H9 (cell line): Measurements from ENCODE around the gene MKRN2. TPM values are rescaled to one million over a fixed set of nuclear protein-coding genes. Genes with fewer than 3 reads are reported as not detected.

ENCODE experiments used
- DNase-seq: peaks from one replicate; pipeline ENCODE4 v3.0.0-alpha.2; 2017
- H2AFZ ChIP-seq: one replicate; pipeline ENCODE4 v1.6.1; 2013; ENCODE audit warnings: mild to moderate bottlenecking, low read length, control low read depth, moderate library complexity
- H2AK5ac ChIP-seq: 2 replicates; pipeline ENCODE4 v1.6.1; 2013; ENCODE audit warnings: low read length, control low read depth, mixed read lengths; ENCODE audit not compliant: insufficient read length
- H2BK120ac ChIP-seq: one replicate; pipeline ENCODE4 v1.6.1; 2013; ENCODE audit warnings: low read depth, mild to moderate bottlenecking, low read length, control low read depth, inconsistent platforms; ENCODE audit not compliant: poor library complexity, severe bottlenecking
- H2BK12ac ChIP-seq: 2 replicates; pipeline ENCODE4 v1.6.1; 2013; ENCODE audit warnings: low read length, control low read depth, mixed read lengths, low read depth; ENCODE audit not compliant: insufficient read length
- H2BK15ac ChIP-seq: 2 replicates; pipeline ENCODE4 v1.6.1; 2013; ENCODE audit warnings: low read depth, low read length, control low read depth
- H2BK20ac ChIP-seq: one replicate; pipeline ENCODE4 v1.6.1; 2013; ENCODE audit warnings: low read depth, mild to moderate bottlenecking, low read length, control low read depth, inconsistent platforms; ENCODE audit not compliant: poor library complexity, severe bottlenecking
- H2BK5ac ChIP-seq: 2 replicates; pipeline ENCODE4 v1.6.1; 2013; ENCODE audit warnings: low read length, control low read depth, mixed read lengths; ENCODE audit not compliant: insufficient read length
- H3K14ac ChIP-seq: 2 replicates; pipeline ENCODE4 v1.6.1; 2013; ENCODE audit warnings: low read length, control low read depth; ENCODE audit not compliant: insufficient read depth
- H3K18ac ChIP-seq: 2 replicates; pipeline ENCODE4 v1.6.1; 2013; ENCODE audit warnings: low read depth, mild to moderate bottlenecking, mixed read lengths, low read length, control low read depth; ENCODE audit not compliant: insufficient read length
- H3K23ac ChIP-seq: 2 replicates; pipeline ENCODE4 v1.6.1; 2013; ENCODE audit warnings: low read length, control low read depth, mixed read lengths, low read depth; ENCODE audit not compliant: insufficient read length
- H3K23me2 ChIP-seq: 2 replicates; pipeline ENCODE4 v1.6.1; 2013; ENCODE audit warnings: low read depth, mild to moderate bottlenecking, mixed read lengths, low read length, control low read depth; ENCODE audit not compliant: insufficient read length, poor library complexity, severe bottlenecking
- H3K27ac ChIP-seq: 2 replicates; pipeline ENCODE4 v1.5.1; 2013; ENCODE audit warnings: low read length, control low read depth, mixed read lengths, low read depth; ENCODE audit not compliant: insufficient read length
- H3K27me3 ChIP-seq: 2 replicates; pipeline ENCODE4 v1.6.1; 2013; ENCODE audit warnings: low read length, control low read depth, inconsistent platforms; ENCODE audit not compliant: insufficient read depth
- H3K4ac ChIP-seq: 2 replicates; pipeline ENCODE4 v1.6.1; 2013; ENCODE audit warnings: low read depth, mild to moderate bottlenecking, control low read depth, inconsistent platforms, low read length, moderate library complexity
- H3K4me1 ChIP-seq: 2 replicates; pipeline ENCODE4 v1.6.1; 2013; ENCODE audit warnings: low read length, control low read depth, inconsistent platforms; ENCODE audit not compliant: insufficient read depth
- H3K4me2 ChIP-seq: 2 replicates; pipeline ENCODE4 v1.6.1; 2013; ENCODE audit warnings: low read length, control low read depth, mixed read lengths; ENCODE audit not compliant: insufficient read length, insufficient read depth
- H3K56ac ChIP-seq: 2 replicates; pipeline ENCODE4 v1.6.1; 2013; ENCODE audit warnings: low read depth, mild to moderate bottlenecking, mixed read lengths, low read length, control low read depth; ENCODE audit not compliant: insufficient read length
- H3K79me1 ChIP-seq: 2 replicates; pipeline ENCODE4 v1.6.1; 2013; ENCODE audit warnings: low read depth, mild to moderate bottlenecking, moderate library complexity, low read length, control low read depth, inconsistent platforms; ENCODE audit not compliant: insufficient read depth, poor library complexity, severe bottlenecking
- H3K79me2 ChIP-seq: 2 replicates; pipeline ENCODE4 v1.6.1; 2013; ENCODE audit warnings: low read length, control low read depth, inconsistent platforms; ENCODE audit not compliant: insufficient read depth
- H3K9ac ChIP-seq: 2 replicates; pipeline ENCODE4 v1.6.1; 2013; ENCODE audit warnings: low read length, control low read depth, mixed read lengths; ENCODE audit not compliant: insufficient read length; ENCODE audit errors: extremely low read depth
- H3K9me3 ChIP-seq: one replicate; pipeline ENCODE4 v1.6.1; 2013; ENCODE audit warnings: low read depth, low read length, inconsistent platforms; ENCODE audit not compliant: control insufficient read depth
- H3T11ph ChIP-seq: one replicate; pipeline ENCODE4 v1.6.1; 2013; ENCODE audit warnings: mild to moderate bottlenecking, low read length, control low read depth, inconsistent platforms
- H4K20me1 ChIP-seq: one replicate; pipeline ENCODE4 v1.6.1; 2013; ENCODE audit not compliant: control insufficient read depth, insufficient read length, insufficient read depth
- H4K5ac ChIP-seq: 2 replicates; pipeline ENCODE4 v1.6.1; 2013; ENCODE audit warnings: low read depth, mild to moderate bottlenecking, mixed read lengths, low read length, control low read depth; ENCODE audit not compliant: insufficient read length
- H4K8ac ChIP-seq: replicated peaks from 2 replicates; pipeline ENCODE4 v1.6.1; 2013; ENCODE audit warnings: low read length, control low read depth, mixed read lengths, low read depth; ENCODE audit not compliant: insufficient read length
- H4K91ac ChIP-seq: 2 replicates; pipeline ENCODE4 v1.6.1; 2013; ENCODE audit warnings: low read depth, mild to moderate bottlenecking, moderate library complexity, mixed read lengths, low read length, control low read depth; ENCODE audit not compliant: insufficient read length
- H3K27ac Mint-ChIP-seq, 3 experiments: 2 replicates in 2 of 3; 3 replicates in 1 of 3; pipeline ENCODE4 v1.8.0; 2020 to 2021; ENCODE audit warnings: mixed read lengths in 3 of 3, mild to moderate bottlenecking in 1 of 3, moderate library complexity in 1 of 3
- H3K27me3 Mint-ChIP-seq: 2 replicates; pipeline ENCODE4 v1.8.0; 2021; ENCODE audit warnings: low read depth, mild to moderate bottlenecking, moderate library complexity, mixed read lengths
- H3K36me3 Mint-ChIP-seq, 3 experiments: 2 replicates in 2 of 3; 3 replicates in 1 of 3; pipeline ENCODE4 v1.8.0; 2020 to 2021; ENCODE audit warnings: low read depth in 3 of 3, mixed read lengths in 3 of 3; ENCODE audit not compliant: insufficient read depth in 1 of 3
- H3K4me1 Mint-ChIP-seq, 2 experiments: 2 replicates each; pipeline ENCODE4 v1.8.0; 2020; ENCODE audit warnings: mixed read lengths in 2 of 2
- H3K4me3 Mint-ChIP-seq, 2 experiments: 2 replicates in 1 of 2; 3 replicates in 1 of 2; pipeline ENCODE4 v1.8.0; 2020 to 2021; ENCODE audit warnings: mild to moderate bottlenecking in 2 of 2, mixed read lengths in 2 of 2, moderate library complexity in 1 of 2
- H3K9me3 Mint-ChIP-seq, 2 experiments: 2 replicates in 1 of 2; 3 replicates in 1 of 2; pipeline ENCODE4 v1.8.0; 2020; ENCODE audit warnings: mild to moderate bottlenecking in 2 of 2, mixed read lengths in 2 of 2, moderate library complexity in 1 of 2
- WGBS: extraction: QIAGEN DNeasy Blood & Tissue Kit; methylation state at CpG from one replicate; pipeline ENCODE4 v1.1.7; 2013; ENCODE audit warnings: missing lambda C conversion rate, low lambda C conversion rate, mixed read lengths; ENCODE audit not compliant: insufficient read length; ENCODE audit errors: extremely low coverage; 5-methylcytosine and 5-hydroxymethylcytosine counted together
- total RNA-seq: library from RNA; stranded (reverse); gene quantifications from 2 replicates; pipeline ENCODE4 v1.2.1, GENCODE V29; 2021
- TF ChIP-seq, protein P1 (sequence below): fragments of 200-600 bp; sonication (generic); conservative IDR thresholded peaks from 3 replicates; pipeline ENCODE4 v1.8.0; 2021; ENCODE audit warnings: antibody characterized with exemption, mild to moderate bottlenecking

MKRN2 gene
- total RNA-seq, 1 experiment from 2014 or later: 18.1 TPM

GRCh38 chr3:12516873-12517272 lies 40.0 kb upstream of the MKRN2 start:
- Histone ChIP-seq H2AK5ac (no peak overlapping the region), H3K9ac (no peak overlapping the region), H4K8ac (no peak overlapping the region), H2BK20ac (no peak overlapping the region), H4K91ac (no peak overlapping the region), H2BK12ac (no peak overlapping the region), H3K9me3 (no peaks in the 10 kb centered on the region), H3K79me1 (no peaks in the 10 kb centered on the region), H3K79me2 (no peaks in the 10 kb centered on the region), H3K4ac (no peak overlapping the region), H3K4me1 (no peaks in the 10 kb centered on the region), H4K5ac (no peak overlapping the region), H4K20me1 (no peaks in the 10 kb centered on the region), H3K27me3 (no peaks in the 10 kb centered on the region), H3K18ac (no peak overlapping the region), H3K14ac (no peak overlapping the region), H3K23ac (no peak overlapping the region), H3T11ph (no peak overlapping the region), H2BK120ac (no peak overlapping the region), H2AFZ (no peak overlapping the region), H2BK15ac (no peak overlapping the region), H3K23me2 (no peaks in the 10 kb centered on the region), H3K56ac (no peak overlapping the region), H3K4me2 (no peak overlapping the region), H3K27ac (no peak overlapping the region), H2BK5ac (no peak overlapping the region)
- no peak overlapping the region for H3K27ac Mint-ChIP-seq
- WGBS: no CpG with 5 or more reads among the region's 11 CpGs
- no peak overlapping the region for H3K4me3 Mint-ChIP-seq
- no peak for DNase-seq
- H3K4me1 Mint-ChIP-seq: no peaks in the 10 kb centered on the region
- TF ChIP-seq, protein P1, sequence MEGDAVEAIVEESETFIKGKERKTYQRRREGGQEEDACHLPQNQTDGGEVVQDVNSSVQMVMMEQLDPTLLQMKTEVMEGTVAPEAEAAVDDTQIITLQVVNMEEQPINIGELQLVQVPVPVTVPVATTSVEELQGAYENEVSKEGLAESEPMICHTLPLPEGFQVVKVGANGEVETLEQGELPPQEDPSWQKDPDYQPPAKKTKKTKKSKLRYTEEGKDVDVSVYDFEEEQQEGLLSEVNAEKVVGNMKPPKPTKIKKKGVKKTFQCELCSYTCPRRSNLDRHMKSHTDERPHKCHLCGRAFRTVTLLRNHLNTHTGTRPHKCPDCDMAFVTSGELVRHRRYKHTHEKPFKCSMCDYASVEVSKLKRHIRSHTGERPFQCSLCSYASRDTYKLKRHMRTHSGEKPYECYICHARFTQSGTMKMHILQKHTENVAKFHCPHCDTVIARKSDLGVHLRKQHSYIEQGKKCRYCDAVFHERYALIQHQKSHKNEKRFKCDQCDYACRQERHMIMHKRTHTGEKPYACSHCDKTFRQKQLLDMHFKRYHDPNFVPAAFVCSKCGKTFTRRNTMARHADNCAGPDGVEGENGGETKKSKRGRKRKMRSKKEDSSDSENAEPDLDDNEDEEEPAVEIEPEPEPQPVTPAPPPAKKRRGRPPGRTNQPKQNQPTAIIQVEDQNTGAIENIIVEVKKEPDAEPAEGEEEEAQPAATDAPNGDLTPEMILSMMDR: no peak
- peaks cover 17 to 33% (median 22%) of the 10 kb centered on the region in 3 experiments for H3K36me3 Mint-ChIP-seq
- peaks cover 0 to 5% of the 10 kb centered on the region in 2 experiments; a peak in 1 of 5 replicates for H3K9me3 Mint-ChIP-seq
- H3K27me3 Mint-ChIP-seq: no peaks in the 10 kb centered on the region
